Spleen (tissue), 11 donors: ENCODE results near the gene CCDC107. TPM values are rescaled to one million over a fixed set of nuclear protein-coding genes. Genes with fewer than 3 reads are reported as not detected.
A peak's percentile ranks its signal among the peaks of the same experiment; 100 is the strongest.

Source experiments
- DNase-seq: peaks from one replicate; pipeline ENCODE4 v3.0.0-alpha.2; 2020
- H3K27ac ChIP-seq, 8 donors: fragments of 200-600 bp; sonication (generic) in 7 of 8; 1 replicate in 4 of 8; 2 replicates in 4 of 8; pipeline versions ENCODE4 v1.5.0 to v1.8.0; 2016 to 2021; ENCODE audit warnings: inconsistent platforms in 4 of 8, mild to moderate bottlenecking in 4 of 8, moderate library complexity in 1 of 8
- H3K27me3 ChIP-seq, 7 donors: fragments of 200-600 bp; sonication (generic) in 6 of 7; replicated peaks in 1 of 7; 1 replicate in 4 of 7; 2 replicates in 3 of 7; pipeline versions ENCODE4 v1.5.0 to v1.8.0; 2016 to 2021; ENCODE audit warnings: inconsistent platforms in 3 of 7, mild to moderate bottlenecking in 1 of 7
- H3K36me3 ChIP-seq, 6 donors: fragments of 200-600 bp; sonication (generic) in 5 of 6; 1 replicate in 4 of 6; 2 replicates in 2 of 6; pipeline versions ENCODE4 v1.5.0 to v1.8.0; 2016 to 2021; ENCODE audit warnings: inconsistent platforms in 2 of 6
- H3K4me1 ChIP-seq, 6 donors: fragments of 200-600 bp; sonication (generic) in 5 of 6; 1 replicate in 3 of 6; 2 replicates in 3 of 6; pipeline versions ENCODE4 v1.5.0 to v1.8.0; 2016 to 2021; ENCODE audit warnings: inconsistent platforms in 3 of 6
- H3K4me3 ChIP-seq, 8 donors: fragments of 200-600 bp; sonication (generic) in 7 of 8; 1 replicate in 4 of 8; 2 replicates in 4 of 8; pipeline versions ENCODE4 v1.5.0 to v1.8.0; 2016 to 2021; ENCODE audit warnings: inconsistent platforms in 4 of 8, mild to moderate bottlenecking in 4 of 8, moderate library complexity in 2 of 8
- H3K9me3 ChIP-seq, 8 donors: fragments of 200-600 bp; sonication (generic) in 7 of 8; 1 replicate in 4 of 8; 2 replicates in 4 of 8; pipeline versions ENCODE4 v1.5.0 to v1.8.0; 2016 to 2021; ENCODE audit warnings: inconsistent platforms in 4 of 8
- POLR2AphosphoS5 ChIP-seq, 3 donors: sonication (generic); formaldehyde crosslinking; IDR thresholded peaks; one replicate each; pipeline ENCODE4 v1.5.1; 2017; ENCODE audit warnings: antibody characterized with exemption in 3 of 3
- WGBS, 5 donors: extraction: QIAGEN DNeasy Blood & Tissue Kit in 3 of 5; methylation state at CpG; one replicate each; pipeline versions ENCODE4 v1.1.5 to v1.1.7; 2013 to 2018; 5-methylcytosine and 5-hydroxymethylcytosine counted together
- intact Hi-C: fragments of 100-400 bp; cut with DNase I; formaldehyde crosslinking; loops from one replicate; pipeline ENCODE4 v1.15.0; 2023; ENCODE audit warnings: low total_unique reads
- microRNA-seq, 3 donors: library from miRNA; unstranded; fragments of <30 nt; microRNA quantifications; one replicate each; pipeline versions ENCODE4 to v1.1.0, GENCODE V29; 2019 to 2020
- polyA plus RNA-seq, 3 donors: library from polyadenylated mRNA; stranded (reverse); fragments of 200-250 nt; gene quantifications; one replicate each; pipeline ENCODE4 v1.2.1, GENCODE V29; 2013
- small RNA-seq, 4 donors: library from RNA; depleted of rRNA; stranded (forward); fragments of <200 nt; gene quantifications; one replicate each; pipeline ENCODE3, GENCODE V24; 2016
- total RNA-seq, 7 donors: library from RNA; depleted of rRNA in 3 of 7; stranded (reverse); fragments of >200 nt in 3 of 7; fragmentation: NEBNext Ultra II Directional in 4 of 7; extraction: Animal tissue kit (Norgen Biotek cat#: 25700) in 4 of 7; gene quantifications; one replicate each; pipeline versions ENCODE4 v1.1.0 to v1.2.1, GENCODE V29; 2016 to 2021
- TF ChIP-seq, protein P1 (sequence below), 11 experiments: fragments of 200-600 bp in 7 of 11; fragments of 450-650 bp in 4 of 11; sonication (generic) in 4 of 11; IDR thresholded peaks in 8 of 11; conservative IDR thresholded peaks in 3 of 11; 1 replicate in 7 of 11; 2 replicates in 4 of 11; pipeline versions ENCODE4 v1.4.0 to v1.8.0; 2016 to 2021; ENCODE audit warnings: antibody characterized with exemption in 11 of 11, inconsistent platforms in 4 of 11, mild to moderate bottlenecking in 1 of 11
- donor health status: healthy with polysubstance abuse.
- donor health status: DM: no; HTN: no; CAD: no; lungs with moderate emphysema.
- donor health status: DM: no; HTN: no; CAD: no.
- donor health status: Bipolar disorder and iron deficiency.
- donor health status: healthy.
- donor health status: DM: no; HTN: no; CAD: no.
- donor health status: DM: yes; HTN: yes; CAD: no.

Gene CCDC107
- total and polyA plus RNA-seq, 10 donors = 14.4 to 46.9 (median 21.3) TPM

DNA sequence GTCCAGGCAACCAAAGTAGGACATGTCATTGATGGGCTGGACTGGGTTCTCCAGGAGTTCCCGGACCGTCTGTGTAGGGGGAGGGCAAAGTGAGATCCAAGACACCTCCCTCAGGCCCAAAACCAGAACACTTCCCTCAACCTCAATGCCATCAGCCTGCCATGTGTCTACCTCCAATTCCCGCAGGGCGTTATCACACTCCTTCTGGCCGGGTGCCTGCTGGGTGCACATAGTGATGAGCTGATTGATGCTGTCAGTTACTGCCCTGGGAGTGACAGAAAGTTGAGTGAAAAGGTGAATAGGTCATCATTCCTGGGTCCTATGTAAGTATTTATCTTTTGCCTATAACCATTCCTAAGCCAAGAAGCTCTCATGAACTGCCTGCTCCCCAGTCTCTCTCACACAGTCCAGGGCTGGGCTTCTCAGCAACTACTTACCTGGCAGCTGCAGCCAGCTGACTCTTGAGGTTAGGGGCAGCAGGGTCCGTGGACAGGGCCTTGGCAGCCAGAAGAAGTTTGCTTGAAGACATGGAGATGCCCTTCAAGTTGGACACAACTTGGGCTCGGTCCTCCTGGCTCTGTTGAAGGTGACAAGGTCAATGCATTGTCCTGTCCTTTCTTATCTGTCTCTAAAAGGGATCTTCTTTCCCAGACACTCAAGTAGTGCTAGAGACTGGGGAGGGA lies 52.9 kb downstream of the CCDC107 start:
- Histone ChIP-seq H3K27me3 (no peaks in the 10 kb centered on the region), H3K9me3 (no peaks in the 10 kb centered on the region), H3K4me3 (no peak overlapping the region), H3K4me1 (peaks cover 0 to 9% (median 0%) of the 10 kb centered on the region in 6 donors), H3K27ac (no peak overlapping the region), H3K36me3 (peaks cover 35 to 100% (median 100%) of the 10 kb centered on the region in 6 donors)
- intact Hi-C loops = no loop called here
- 81 to 94% (median 88%) methylated on average over 7 of the region's 7 CpGs for WGBS, 5 donors
- TF ChIP-seq POLR2AphosphoS5 (IDR thresholded peaks at IDR 0.05) = peak in 1 of 3 donors; percentile 21
- TF ChIP-seq, protein P1, sequence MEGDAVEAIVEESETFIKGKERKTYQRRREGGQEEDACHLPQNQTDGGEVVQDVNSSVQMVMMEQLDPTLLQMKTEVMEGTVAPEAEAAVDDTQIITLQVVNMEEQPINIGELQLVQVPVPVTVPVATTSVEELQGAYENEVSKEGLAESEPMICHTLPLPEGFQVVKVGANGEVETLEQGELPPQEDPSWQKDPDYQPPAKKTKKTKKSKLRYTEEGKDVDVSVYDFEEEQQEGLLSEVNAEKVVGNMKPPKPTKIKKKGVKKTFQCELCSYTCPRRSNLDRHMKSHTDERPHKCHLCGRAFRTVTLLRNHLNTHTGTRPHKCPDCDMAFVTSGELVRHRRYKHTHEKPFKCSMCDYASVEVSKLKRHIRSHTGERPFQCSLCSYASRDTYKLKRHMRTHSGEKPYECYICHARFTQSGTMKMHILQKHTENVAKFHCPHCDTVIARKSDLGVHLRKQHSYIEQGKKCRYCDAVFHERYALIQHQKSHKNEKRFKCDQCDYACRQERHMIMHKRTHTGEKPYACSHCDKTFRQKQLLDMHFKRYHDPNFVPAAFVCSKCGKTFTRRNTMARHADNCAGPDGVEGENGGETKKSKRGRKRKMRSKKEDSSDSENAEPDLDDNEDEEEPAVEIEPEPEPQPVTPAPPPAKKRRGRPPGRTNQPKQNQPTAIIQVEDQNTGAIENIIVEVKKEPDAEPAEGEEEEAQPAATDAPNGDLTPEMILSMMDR (IDR thresholded peaks at IDR 0.05 in 8 of 11, conservative IDR thresholded peaks at IDR 0.05 in 3 of 11) = no peak
- DNase-seq = no peak

Small RNAs within 50 kb of the gene (microRNA-seq; reads per million reads assigned to microRNA genes)
- 0.36 to 2.8 (median 1.1) reads per million in 3 donors for gene MIR6852

Small RNAs within 50 kb of the gene (small RNA-seq; reads per million reads assigned to genes)
- gene RMRP = 0 reads per million in 4 donors
- gene RN7SL22P = 0 reads per million in 4 donors

Other genes with a start within 250 kb of the CCDC107 start
- 10 to 100 TPM; 11.5 to 41.9 (median 15.0) TPM for gene RUSC2, start 168.2 kb upstream of the CCDC107 start, total RNA-seq
- 10 to 100 TPM in 1 of 3 donors, 1 to 10 TPM in 2; 2.5 to 12.1 (median 5.3) TPM for gene RUSC2, start 168.2 kb upstream of the CCDC107 start, polyA plus RNA-seq
- 10 to 100 TPM; 24.8 to 47.1 (median 31.8) TPM for gene TESK1, start 53.0 kb upstream of the CCDC107 start, total RNA-seq
- 10 to 100 TPM; 15.6 to 34.7 (median 22.7) TPM for gene TESK1, start 53.0 kb upstream of the CCDC107 start, polyA plus RNA-seq
- 100 to 1,000 TPM in 5 of 7 donors, 10 to 100 TPM in 2; 74.4 to 160 (median 127) TPM for gene CD72, start 39.9 kb upstream of the CCDC107 start, total RNA-seq
- 100 to 1,000 TPM in 2 of 3 donors, 10 to 100 TPM in 1; 97.4 to 159 (median 115) TPM for gene CD72, start 39.9 kb upstream of the CCDC107 start, polyA plus RNA-seq
- 10 to 100 TPM; 24.2 to 44.9 (median 27.5) TPM for gene SIT1, start 7.4 kb upstream of the CCDC107 start, total RNA-seq
- gene SIT1, start 7.4 kb upstream of the CCDC107 start, polyA plus RNA-seq = 10 to 100 TPM; 71.7 to 82.7 (median 82.7) TPM
- gene RMRP, start 273 bp upstream of the CCDC107 start, total RNA-seq = over 10,000 TPM in 5 of 7 donors, 1,000 to 10,000 TPM in 2; 5,541 to 28,996 (median 23,209) TPM
- gene RMRP, start 273 bp upstream of the CCDC107 start, polyA plus RNA-seq = 100 to 1,000 TPM in 1 of 3 donors, 10 to 100 TPM in 1, not detected in 1; 42.1 to 285 TPM
- 1 to 10 TPM in 6 of 7 donors, under 1 TPM in 1; 0.95 to 2.8 (median 1.4) TPM for gene ARHGEF39, start 6.9 kb downstream of the CCDC107 start, total RNA-seq
- 1 to 10 TPM in 2 of 3 donors, under 1 TPM in 1; 0.89 to 2.9 (median 1.1) TPM for gene ARHGEF39, start 6.9 kb downstream of the CCDC107 start, polyA plus RNA-seq
- not detected for gene CA9, start 15.6 kb downstream of the CCDC107 start, total RNA-seq
- gene CA9, start 15.6 kb downstream of the CCDC107 start, polyA plus RNA-seq = under 1 TPM in 2 of 3 donors, not detected in 1; 0.26 to 0.30 TPM
- gene TPM2, start 31.6 kb downstream of the CCDC107 start, total RNA-seq = 100 to 1,000 TPM in 2 of 7 donors, 10 to 100 TPM in 5; 43.1 to 231 (median 79.2) TPM
- gene TPM2, start 31.6 kb downstream of the CCDC107 start, polyA plus RNA-seq = 100 to 1,000 TPM; 148 to 237 (median 190) TPM
- gene TLN1, start 73.9 kb downstream of the CCDC107 start, total RNA-seq = 100 to 1,000 TPM; 356 to 881 (median 592) TPM
- 100 to 1,000 TPM in 1 of 3 donors, 10 to 100 TPM in 2; 79.9 to 122 (median 95.5) TPM for gene TLN1, start 73.9 kb downstream of the CCDC107 start, polyA plus RNA-seq
- gene CREB3, start 74.4 kb downstream of the CCDC107 start, total RNA-seq = 10 to 100 TPM; 21.8 to 35.9 (median 26.0) TPM
- gene CREB3, start 74.4 kb downstream of the CCDC107 start, polyA plus RNA-seq = 10 to 100 TPM; 14.7 to 26.7 (median 20.9) TPM
- 100 to 1,000 TPM in 1 of 7 donors, 10 to 100 TPM in 6; 70.5 to 111 (median 74.3) TPM for gene GBA2, start 90.9 kb downstream of the CCDC107 start, total RNA-seq
- gene GBA2, start 90.9 kb downstream of the CCDC107 start, polyA plus RNA-seq = 10 to 100 TPM; 22.8 to 40.9 (median 37.9) TPM
- gene RGP1, start 91.0 kb downstream of the CCDC107 start, total RNA-seq = 10 to 100 TPM; 19.7 to 29.2 (median 22.0) TPM
- 1 to 10 TPM; 2.2 to 9.5 (median 2.5) TPM for gene RGP1, start 91.0 kb downstream of the CCDC107 start, polyA plus RNA-seq
- not detected for gene MSMP, start 96.0 kb downstream of the CCDC107 start, total RNA-seq
- 1 to 10 TPM in 1 of 3 donors, under 1 TPM in 2; 0.58 to 1.6 (median 0.63) TPM for gene MSMP, start 96.0 kb downstream of the CCDC107 start, polyA plus RNA-seq
- 10 to 100 TPM in 2 of 7 donors, 1 to 10 TPM in 5; 6.7 to 17.1 (median 9.2) TPM for gene NPR2, start 133.3 kb downstream of the CCDC107 start, total RNA-seq
- 1 to 10 TPM; 5.8 to 7.8 (median 7.3) TPM for gene NPR2, start 133.3 kb downstream of the CCDC107 start, polyA plus RNA-seq
- 1 to 10 TPM; 1.1 to 4.5 (median 2.3) TPM for gene SPAG8, start 154.0 kb downstream of the CCDC107 start, total RNA-seq
- 1 to 10 TPM; 1.7 to 2.5 (median 1.7) TPM for gene SPAG8, start 154.0 kb downstream of the CCDC107 start, polyA plus RNA-seq
- gene HINT2, start 156.8 kb downstream of the CCDC107 start, total RNA-seq = 10 to 100 TPM; 20.1 to 32.4 (median 23.0) TPM
- gene HINT2, start 156.8 kb downstream of the CCDC107 start, polyA plus RNA-seq = 10 to 100 TPM; 60.0 to 73.6 (median 69.6) TPM
- not detected for gene FAM221B, start 170.4 kb downstream of the CCDC107 start, total RNA-seq
- gene FAM221B, start 170.4 kb downstream of the CCDC107 start, polyA plus RNA-seq = not detected
- 1 to 10 TPM; 2.9 to 9.8 (median 5.9) TPM for gene TMEM8B, start 170.9 kb downstream of the CCDC107 start, total RNA-seq
- gene TMEM8B, start 170.9 kb downstream of the CCDC107 start, polyA plus RNA-seq = 1 to 10 TPM; 3.2 to 8.8 (median 7.2) TPM
- not detected for gene OR13J1, start 212.1 kb downstream of the CCDC107 start, total RNA-seq
- not detected for gene OR13J1, start 212.1 kb downstream of the CCDC107 start, polyA plus RNA-seq
- gene HRCT1, start 247.9 kb downstream of the CCDC107 start, total RNA-seq = 1 to 10 TPM in 2 of 7 donors, under 1 TPM in 1, not detected in 4; 0.65 to 2.5 (median 1.6) TPM
- 1 to 10 TPM in 1 of 3 donors, under 1 TPM in 2; 0.52 to 1.1 (median 0.70) TPM for gene HRCT1, start 247.9 kb downstream of the CCDC107 start, polyA plus RNA-seq